MM.1S (cell line): ENCODE measurements around the gene CDH6.

ENCODE experiments used
- EZH2 ChIP-seq: fragments of 300-600 bp; sonication (generic); optimal IDR thresholded peaks from 2 replicates; pipeline ENCODE3; 2017; ENCODE audit warnings: low read depth, mild to moderate bottlenecking, antibody characterized with exemption, low read length, mixed read lengths
- TF ChIP-seq, protein P1 (sequence below): fragments of 300-600 bp; sonication (generic); IDR thresholded peaks from 2 replicates; pipeline ENCODE4 v1.5.1; 2016; ENCODE audit warnings: antibody characterized with exemption, low read length, mixed read lengths

DNA sequence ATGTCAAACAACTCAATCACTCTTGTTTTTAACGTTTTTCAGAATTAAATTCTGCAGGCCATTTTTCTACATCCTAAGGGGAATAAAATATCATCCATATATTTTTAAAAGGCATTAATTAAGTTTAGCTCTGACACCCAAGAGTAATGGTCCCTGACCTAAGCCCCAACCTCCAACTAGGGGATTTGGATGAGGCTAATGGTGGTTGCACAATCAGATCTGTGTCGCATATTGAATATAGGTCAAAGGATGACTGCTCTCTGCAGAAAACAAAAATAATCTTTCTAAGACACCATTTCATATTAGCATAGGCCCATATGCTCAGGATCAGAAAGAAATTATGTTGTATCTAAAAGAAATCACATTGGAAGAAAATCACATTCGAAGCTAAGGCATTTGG, 20.7 kb downstream of the CDH6 start:
- TF ChIP-seq, protein P1, sequence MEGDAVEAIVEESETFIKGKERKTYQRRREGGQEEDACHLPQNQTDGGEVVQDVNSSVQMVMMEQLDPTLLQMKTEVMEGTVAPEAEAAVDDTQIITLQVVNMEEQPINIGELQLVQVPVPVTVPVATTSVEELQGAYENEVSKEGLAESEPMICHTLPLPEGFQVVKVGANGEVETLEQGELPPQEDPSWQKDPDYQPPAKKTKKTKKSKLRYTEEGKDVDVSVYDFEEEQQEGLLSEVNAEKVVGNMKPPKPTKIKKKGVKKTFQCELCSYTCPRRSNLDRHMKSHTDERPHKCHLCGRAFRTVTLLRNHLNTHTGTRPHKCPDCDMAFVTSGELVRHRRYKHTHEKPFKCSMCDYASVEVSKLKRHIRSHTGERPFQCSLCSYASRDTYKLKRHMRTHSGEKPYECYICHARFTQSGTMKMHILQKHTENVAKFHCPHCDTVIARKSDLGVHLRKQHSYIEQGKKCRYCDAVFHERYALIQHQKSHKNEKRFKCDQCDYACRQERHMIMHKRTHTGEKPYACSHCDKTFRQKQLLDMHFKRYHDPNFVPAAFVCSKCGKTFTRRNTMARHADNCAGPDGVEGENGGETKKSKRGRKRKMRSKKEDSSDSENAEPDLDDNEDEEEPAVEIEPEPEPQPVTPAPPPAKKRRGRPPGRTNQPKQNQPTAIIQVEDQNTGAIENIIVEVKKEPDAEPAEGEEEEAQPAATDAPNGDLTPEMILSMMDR = no peak
- no peak for TF ChIP-seq EZH2
